Measurements from ENCODE around the gene ZFAND3.

GRCh38 chr6:38062066-38062465, 242.5 kb downstream of the ZFAND3 start:
- TF ChIP-seq CTCF (conservative IDR thresholded peaks at IDR 0.05; ENCODE audit: low read length) (no peak), EZH2phosphoT487 (IDR thresholded peaks at IDR 0.05; ENCODE audit: borderline replicate concordance, low read depth, low read length) (no peak)

Data from OCI-LY7 (cell line).